Measurements from ENCODE around the gene CREB5.

The CREB5 gene

GRCh38 chr7:28529755-28530154 is 117.4 kb downstream of the CREB5 start:
- TF ChIP-seq EP300 (IDR thresholded peaks at IDR 0.05; ENCODE audit: borderline replicate concordance) (no peak), TEAD4 (IDR thresholded peaks at IDR 0.05) (no peak), FOXM1 (IDR thresholded peaks at IDR 0.05; ENCODE audit: borderline replicate concordance, low read depth) (no peak), RAD21 (IDR thresholded peaks at IDR 0.05; ENCODE audit: low read depth) (no peak), TCF12 (IDR thresholded peaks at IDR 0.05; ENCODE audit: low read depth) (no peak)

- TF ChIP-seq CEBPB (IDR thresholded peaks at IDR 0.05) (no peak), MAX (IDR thresholded peaks at IDR 0.05) (no peak), TAF1 (IDR thresholded peaks at IDR 0.05; ENCODE audit: low read depth) (no peak), CREB1 (IDR thresholded peaks at IDR 0.05; ENCODE audit: low read depth) (no peak), ZBTB7A (IDR thresholded peaks at IDR 0.05; ENCODE audit: low read depth) (no peak), TCF12 (IDR thresholded peaks at IDR 0.05; ENCODE audit: low read depth) (no peak)
Observed at GRCh38 chr7:28530175-28530802, 118.0 kb downstream of the CREB5 start.

- TF ChIP-seq RAD21 (IDR thresholded peaks at IDR 0.05; ENCODE audit: low read depth) = no peak
Observed at GRCh38 chr7:28530803-28531175, 118.5 kb downstream of the CREB5 start.

- TF ChIP-seq ZBTB7A (IDR thresholded peaks at IDR 0.05; ENCODE audit: low read depth) = no peak
- no peak for TF ChIP-seq YY1 (IDR thresholded peaks at IDR 0.05; ENCODE audit: low read depth)
- no peak for TF ChIP-seq CREB1 (IDR thresholded peaks at IDR 0.05; ENCODE audit: low read depth)
- no peak for TF ChIP-seq CEBPB (IDR thresholded peaks at IDR 0.05)
- TF ChIP-seq EGR1 (IDR thresholded peaks at IDR 0.05) = no peak
- no peak for TF ChIP-seq EP300 (IDR thresholded peaks at IDR 0.05; ENCODE audit: borderline replicate concordance)
- no peak for TF ChIP-seq FOXM1 (IDR thresholded peaks at IDR 0.05; ENCODE audit: borderline replicate concordance, low read depth)
Observed at GRCh38 chr7:28531291-28531690, 119.0 kb downstream of the CREB5 start.

- TF ChIP-seq TEAD4 (IDR thresholded peaks at IDR 0.05) (no peak), CREB1 (IDR thresholded peaks at IDR 0.05; ENCODE audit: low read depth) (no peak), FOXM1 (IDR thresholded peaks at IDR 0.05; ENCODE audit: borderline replicate concordance, low read depth) (no peak), USF1 (IDR thresholded peaks at IDR 0.05) (no peak), TAF1 (IDR thresholded peaks at IDR 0.05; ENCODE audit: low read depth) (no peak), NFIC (IDR thresholded peaks at IDR 0.05) (no peak), REST (IDR thresholded peaks at IDR 0.05; ENCODE audit: low read depth) (no peak)
Observed at GRCh38 chr7:28532181-28532580, 119.9 kb downstream of the CREB5 start.

GRCh38 chr7:28533267-28533666 is 120.9 kb downstream of the CREB5 start:
- TF ChIP-seq CREB1 (IDR thresholded peaks at IDR 0.05; ENCODE audit: low read depth) (no peak), TEAD4 (IDR thresholded peaks at IDR 0.05) (no peak), RAD21 (IDR thresholded peaks at IDR 0.05; ENCODE audit: low read depth) (no peak), MAX (IDR thresholded peaks at IDR 0.05) (no peak), TAF1 (IDR thresholded peaks at IDR 0.05; ENCODE audit: low read depth) (no peak), CEBPB (IDR thresholded peaks at IDR 0.05) (no peak), TCF12 (IDR thresholded peaks at IDR 0.05; ENCODE audit: low read depth) (no peak), EGR1 (IDR thresholded peaks at IDR 0.05) (no peak), FOXM1 (IDR thresholded peaks at IDR 0.05; ENCODE audit: borderline replicate concordance, low read depth) (no peak), EP300 (IDR thresholded peaks at IDR 0.05; ENCODE audit: borderline replicate concordance) (no peak)

- no peak for TF ChIP-seq EP300 (IDR thresholded peaks at IDR 0.05; ENCODE audit: borderline replicate concordance)
- no peak for TF ChIP-seq CEBPB (IDR thresholded peaks at IDR 0.05)
- TF ChIP-seq TAF1 (IDR thresholded peaks at IDR 0.05; ENCODE audit: low read depth) = no peak
Observed at GRCh38 chr7:28533731-28534531, 121.6 kb downstream of the CREB5 start.

- TF ChIP-seq EP300 (IDR thresholded peaks at IDR 0.05; ENCODE audit: borderline replicate concordance) = no peak
- TF ChIP-seq RAD21 (IDR thresholded peaks at IDR 0.05; ENCODE audit: low read depth) = peak; percentile 14; the same call in 1 of the 2 replicates
Observed at GRCh38 chr7:28536259-28536658, 123.9 kb downstream of the CREB5 start.
